ENCODE data around the gene POU2AF2. TPM values are rescaled to one million over a fixed set of nuclear protein-coding genes. Genes with fewer than 3 reads are reported as not detected.

The POU2AF2 gene
- total and polyA plus RNA-seq, 2 of the 8 experiments (the other 6 are each of a cell fraction or from before 2014, with no cell fraction given) = not detected

DNA sequence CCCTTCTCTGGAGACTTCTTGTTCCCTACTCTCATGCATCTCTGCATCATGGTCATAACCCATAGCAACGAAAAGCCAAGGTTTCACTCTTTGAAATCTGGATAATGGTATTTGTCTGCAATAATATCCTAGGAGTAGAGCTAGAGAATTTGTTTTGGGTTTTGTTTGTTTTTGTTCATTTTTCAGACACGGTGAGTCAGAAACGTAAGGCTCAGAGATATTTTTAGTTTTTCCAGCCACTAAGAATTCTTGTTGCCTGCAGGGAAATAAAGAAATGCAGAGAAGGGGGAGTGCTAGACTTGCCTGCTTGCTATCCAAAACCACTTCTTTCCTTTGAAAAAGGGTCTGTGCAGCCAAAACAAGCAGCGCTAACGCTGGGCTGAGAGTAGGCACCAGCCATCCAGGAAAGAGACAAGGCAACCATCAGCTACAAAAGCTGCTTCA lies 78.8 kb downstream of the POU2AF2 start:
- Histone ChIP-seq H4K5ac (ENCODE audit: insufficient read length, low read depth, low read length) (no peak overlapping the region), H3K23me2 (ENCODE audit: low read depth, low read length) (no peaks in the 10 kb centered on the region), H2BK12ac (ENCODE audit: low read depth, low read length) (no peak overlapping the region), H4K91ac (replicated peaks; ENCODE audit: insufficient read length, low read length) (no peak overlapping the region), H3K9me3 (ENCODE audit: insufficient read depth in 2 of 2, low read depth in 1 of 2, low read length in 1 of 2) (no peaks in the 10 kb centered on the region), H3K36me3 (ENCODE audit: control insufficient read depth in 2 of 4, insufficient read depth in 4 of 4, low read length in 3 of 4) (no peaks in the 10 kb centered on the region), H2AFZ (ENCODE audit: low read length) (no peak overlapping the region), H4K8ac (ENCODE audit: extremely low read depth, insufficient read depth, low read length) (no peak overlapping the region), H2BK120ac (replicated peaks; ENCODE audit: low read depth, low read length) (no peak overlapping the region), H3K9ac (replicated peaks in 1 of 4; ENCODE audit: extremely low read depth in 1 of 4, low read depth in 3 of 4, low read length in 3 of 4) (no peak overlapping the region), H3K27ac (ENCODE audit: low read depth, low read length) (no peak overlapping the region), H3K4me2 (ENCODE audit: insufficient read depth in 1 of 2, low read depth in 2 of 2, low read length in 2 of 2) (no peak overlapping the region), H3K18ac (ENCODE audit: extremely low read depth, low read length) (no peak overlapping the region), H3K79me1 (ENCODE audit: low read depth, low read length) (no peaks in the 10 kb centered on the region), H2BK15ac (ENCODE audit: low read length) (no peak overlapping the region), H4K20me1 (replicated peaks in 1 of 2; ENCODE audit: control insufficient read depth in 1 of 2, insufficient read depth in 2 of 2, low read length in 2 of 2) (no peaks in the 10 kb centered on the region), H3K56ac (replicated peaks; ENCODE audit: insufficient read length, low read depth, low read length) (no peak overlapping the region), H3K4me1 (replicated peaks in 1 of 4; ENCODE audit: control insufficient read depth in 3 of 4, insufficient read depth in 4 of 4, low read length in 3 of 4) (peaks cover 0 to 4% (median 0%) of the 10 kb centered on the region in 4 experiments; a peak in 1 of 7 replicates), H3K4me3 (ENCODE audit: extremely low read depth in 1 of 4, insufficient read depth in 2 of 4, low read depth in 3 of 4, low read length in 4 of 4) (no peak overlapping the region), H3K27me3 (replicated peaks in 1 of 4; ENCODE audit: control insufficient read depth in 3 of 4, extremely low read depth in 1 of 4, insufficient read depth in 3 of 4, low read length in 3 of 4) (no peaks in the 10 kb centered on the region), H3K4ac (replicated peaks; ENCODE audit: insufficient read length, low read depth, low read length) (no peak overlapping the region), H2BK5ac (ENCODE audit: low read depth, low read length) (no peak overlapping the region), H2BK20ac (ENCODE audit: low read length) (no peak overlapping the region), H3K79me2 (ENCODE audit: control insufficient read depth in 1 of 2, insufficient read depth in 2 of 2, low read length in 2 of 2) (no peaks in the 10 kb centered on the region), H2AK5ac (ENCODE audit: low read depth, low read length) (no peak overlapping the region), H3K14ac (ENCODE audit: insufficient read length) (no peak overlapping the region), H3K23ac (ENCODE audit: insufficient read length) (no peak overlapping the region)
- DNase-seq (ENCODE audit: low read depth in 1 of 2, low spot score in 2 of 2) (no peak), FAIRE-seq (no peak)
- WGBS, 2 experiments (ENCODE audit: extremely low coverage in 1 of 2, insufficient coverage in 1 of 2, insufficient read length in 1 of 2, insufficient replicate concordance in 2 of 2, low coverage in 1 of 2, low lambda C conversion rate in 2 of 2, missing lambda C conversion rate in 1 of 2) = 87% methylated on average over 5 of the region's 5 CpGs; no CpG with 5 or more reads in 1 of the 2 experiments
- POLR2A ChIA-PET (ENCODE audit: partially characterized antibody) = no interaction called here
- TF ChIP-seq SP1 (IDR thresholded peaks at IDR 0.05; ENCODE audit: low read depth, low read length) (no peak), YY1 (IDR thresholded peaks at IDR 0.05; ENCODE audit: low read depth, low read length) (no peak)
- CTCF ChIA-PET (ENCODE audit: partially characterized antibody) = interaction anchor here (0.6 to 2.2 kb wide), 3 partner anchors 96 to 838 kb away, joined by 3 to 9 read pairs (median 4); no protein-coding TSS in a partner anchor

Measured in H1 (cell line).